SK-N-MC (cell line): ENCODE results near the gene ZMIZ1.

ENCODE experiments used
- EZH2 ChIP-seq: fragments of 200-600 bp; sonication (generic); IDR thresholded peaks from one replicate; pipeline ENCODE4 v1.6.1; 2017; ENCODE audit warnings: antibody characterized with exemption
- POLR2AphosphoS5 ChIP-seq: IDR thresholded peaks from 2 replicates; pipeline ENCODE4 v1.6.1; 2012; ENCODE audit warnings: mild to moderate bottlenecking, low read depth, low read length, borderline replicate concordance

GRCh38 chr10:79166312-79166721 lies 97.6 kb downstream of the ZMIZ1 start:
- TF ChIP-seq EZH2 = no peak
- TF ChIP-seq POLR2AphosphoS5 = no peak
